ENCODE data around the gene HK2. TPM values are rescaled to one million over a fixed set of nuclear protein-coding genes. Genes with fewer than 3 reads are reported as not detected.

Gene HK2
- total RNA-seq, 1 donor from 2014 or later: 19.0 TPM

DNA sequence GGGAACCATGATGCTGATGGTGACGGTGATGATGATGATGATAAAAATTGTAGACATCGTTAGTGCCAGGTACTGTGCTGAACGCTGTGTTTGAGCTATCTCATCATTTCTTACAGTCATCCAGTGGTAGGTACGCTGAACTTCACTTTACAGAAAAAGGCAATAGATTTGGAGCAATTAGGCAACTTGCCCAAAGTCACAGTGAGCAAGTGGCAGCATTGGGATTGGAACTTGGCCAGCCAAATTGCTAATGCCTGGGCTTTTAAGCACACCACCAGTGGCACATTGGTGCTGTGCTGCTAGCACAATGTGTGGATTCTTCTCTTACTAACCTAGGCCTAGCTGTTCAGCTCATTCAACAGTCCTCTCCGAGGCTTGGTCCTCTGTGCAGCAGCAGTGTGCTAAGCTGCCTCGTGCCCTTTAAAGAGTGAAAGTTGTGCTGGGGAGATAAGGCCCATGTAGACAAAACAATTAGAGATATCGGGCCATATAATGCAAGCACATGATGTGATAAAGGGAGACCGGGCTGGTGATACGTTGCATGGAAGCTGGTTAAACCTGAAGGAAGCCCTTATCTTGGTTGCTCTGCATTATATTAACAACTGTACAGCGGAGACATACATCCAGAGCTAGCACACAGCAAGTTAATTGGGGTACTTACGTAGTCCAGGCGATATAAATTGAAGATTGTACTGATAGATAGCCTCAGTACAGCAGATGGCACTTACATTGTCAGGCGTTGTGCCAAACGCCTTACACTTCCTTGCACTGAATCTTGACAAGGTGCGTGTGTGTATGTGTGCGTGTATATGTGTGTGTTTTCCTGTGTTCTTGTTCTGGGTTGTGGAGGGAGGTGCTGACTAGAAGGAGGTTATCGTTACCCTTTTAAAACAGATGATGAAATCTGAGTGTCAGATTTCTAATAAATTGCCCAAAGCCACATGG lies 28.4 kb downstream of the HK2 start:
- Histone ChIP-seq H3K36me3 (no peaks in the 10 kb centered on the region), H3K27ac (replicated peaks) (no peak overlapping the region), H3K9me3 (replicated peaks) (no peaks in the 10 kb centered on the region), H3K4me1 (peaks cover 25% of the 10 kb centered on the region), H3K27me3 (ENCODE audit: low read depth) (no peaks in the 10 kb centered on the region), H3K4me3 (no peak overlapping the region)
- TF ChIP-seq, protein P1, sequence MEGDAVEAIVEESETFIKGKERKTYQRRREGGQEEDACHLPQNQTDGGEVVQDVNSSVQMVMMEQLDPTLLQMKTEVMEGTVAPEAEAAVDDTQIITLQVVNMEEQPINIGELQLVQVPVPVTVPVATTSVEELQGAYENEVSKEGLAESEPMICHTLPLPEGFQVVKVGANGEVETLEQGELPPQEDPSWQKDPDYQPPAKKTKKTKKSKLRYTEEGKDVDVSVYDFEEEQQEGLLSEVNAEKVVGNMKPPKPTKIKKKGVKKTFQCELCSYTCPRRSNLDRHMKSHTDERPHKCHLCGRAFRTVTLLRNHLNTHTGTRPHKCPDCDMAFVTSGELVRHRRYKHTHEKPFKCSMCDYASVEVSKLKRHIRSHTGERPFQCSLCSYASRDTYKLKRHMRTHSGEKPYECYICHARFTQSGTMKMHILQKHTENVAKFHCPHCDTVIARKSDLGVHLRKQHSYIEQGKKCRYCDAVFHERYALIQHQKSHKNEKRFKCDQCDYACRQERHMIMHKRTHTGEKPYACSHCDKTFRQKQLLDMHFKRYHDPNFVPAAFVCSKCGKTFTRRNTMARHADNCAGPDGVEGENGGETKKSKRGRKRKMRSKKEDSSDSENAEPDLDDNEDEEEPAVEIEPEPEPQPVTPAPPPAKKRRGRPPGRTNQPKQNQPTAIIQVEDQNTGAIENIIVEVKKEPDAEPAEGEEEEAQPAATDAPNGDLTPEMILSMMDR (IDR thresholded peaks at IDR 0.05; ENCODE audit: borderline replicate concordance): no peak
- DNase-seq: no peak
- intact Hi-C loops (cut with micrococcal nuclease): no loop called here

DNA sequence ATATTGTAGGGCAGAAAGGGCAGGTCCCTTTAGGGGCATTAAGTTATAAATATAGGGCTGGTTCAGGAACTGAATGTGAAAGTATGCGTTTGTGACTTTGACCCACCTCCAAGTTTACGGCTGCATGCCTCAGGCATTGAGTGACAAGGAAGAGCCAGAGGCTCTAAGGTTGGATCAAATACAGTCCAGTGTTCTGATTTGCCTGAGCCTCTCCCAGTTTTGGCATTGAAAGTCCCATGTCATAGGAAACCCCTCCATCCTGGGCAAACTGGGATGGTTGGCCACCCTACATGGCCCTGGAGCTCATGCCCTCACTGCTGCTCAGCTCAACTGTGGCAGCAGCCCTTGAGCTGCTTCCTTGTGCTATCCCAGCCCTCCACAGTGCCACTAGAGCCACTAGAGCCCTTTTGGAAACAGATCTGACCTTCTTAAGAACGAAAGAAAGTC lies 29.9 kb downstream of the HK2 start:
- TF ChIP-seq, protein P1 (IDR thresholded peaks at IDR 0.05; ENCODE audit: borderline replicate concordance): no peak
- H3K4me1 ChIP-seq: peaks cover 40% of the 10 kb centered on the region
- H3K36me3 ChIP-seq: no peaks in the 10 kb centered on the region
- no peak for DNase-seq
- H3K27me3 ChIP-seq (ENCODE audit: low read depth): no peaks in the 10 kb centered on the region
- H3K9me3 ChIP-seq (replicated peaks): no peaks in the 10 kb centered on the region
- no peak overlapping the region for H3K4me3 ChIP-seq
- intact Hi-C loops (cut with micrococcal nuclease): no loop called here
- peak overlapping the region; percentile 52 for H3K27ac ChIP-seq (replicated peaks)

GRCh38 chr2:74864728-74865722 lies 31.1 kb downstream of the HK2 start:
- H3K36me3 ChIP-seq: no peaks in the 10 kb centered on the region
- H3K4me1 ChIP-seq: peaks cover 40% of the 10 kb centered on the region
- TF ChIP-seq, protein P1 (IDR thresholded peaks at IDR 0.05; ENCODE audit: borderline replicate concordance): no peak
- no peaks in the 10 kb centered on the region for H3K9me3 ChIP-seq (replicated peaks)
- intact Hi-C loops (cut with micrococcal nuclease): no loop called here
- DNase-seq: no peak
- H3K27me3 ChIP-seq (ENCODE audit: low read depth): no peaks in the 10 kb centered on the region
- H3K4me3 ChIP-seq: no peak overlapping the region
- H3K27ac ChIP-seq (replicated peaks): no peak overlapping the region

GRCh38 chr2:74865770-74866674 lies 32.1 kb downstream of the HK2 start:
- peaks cover 40% of the 10 kb centered on the region for H3K4me1 ChIP-seq
- H3K27ac ChIP-seq (replicated peaks): no peak overlapping the region
- no peak for DNase-seq
- no peaks in the 10 kb centered on the region for H3K27me3 ChIP-seq (ENCODE audit: low read depth)
- no peaks in the 10 kb centered on the region for H3K36me3 ChIP-seq
- no peaks in the 10 kb centered on the region for H3K9me3 ChIP-seq (replicated peaks)
- intact Hi-C loops (cut with micrococcal nuclease): no loop called here
- TF ChIP-seq, protein P1 (IDR thresholded peaks at IDR 0.05; ENCODE audit: borderline replicate concordance): no peak
- no peak overlapping the region for H3K4me3 ChIP-seq
